NCI-H1092 treated with DMSO at 0.1 percent for 48 hours (cell line): Measurements from ENCODE around the gene MRM1.

Source experiments
- DNase-seq: peaks from one replicate; lab custom pipeline; 2025; lab: John Stamatoyannopoulos, UW

MRM1 gene

DNA sequence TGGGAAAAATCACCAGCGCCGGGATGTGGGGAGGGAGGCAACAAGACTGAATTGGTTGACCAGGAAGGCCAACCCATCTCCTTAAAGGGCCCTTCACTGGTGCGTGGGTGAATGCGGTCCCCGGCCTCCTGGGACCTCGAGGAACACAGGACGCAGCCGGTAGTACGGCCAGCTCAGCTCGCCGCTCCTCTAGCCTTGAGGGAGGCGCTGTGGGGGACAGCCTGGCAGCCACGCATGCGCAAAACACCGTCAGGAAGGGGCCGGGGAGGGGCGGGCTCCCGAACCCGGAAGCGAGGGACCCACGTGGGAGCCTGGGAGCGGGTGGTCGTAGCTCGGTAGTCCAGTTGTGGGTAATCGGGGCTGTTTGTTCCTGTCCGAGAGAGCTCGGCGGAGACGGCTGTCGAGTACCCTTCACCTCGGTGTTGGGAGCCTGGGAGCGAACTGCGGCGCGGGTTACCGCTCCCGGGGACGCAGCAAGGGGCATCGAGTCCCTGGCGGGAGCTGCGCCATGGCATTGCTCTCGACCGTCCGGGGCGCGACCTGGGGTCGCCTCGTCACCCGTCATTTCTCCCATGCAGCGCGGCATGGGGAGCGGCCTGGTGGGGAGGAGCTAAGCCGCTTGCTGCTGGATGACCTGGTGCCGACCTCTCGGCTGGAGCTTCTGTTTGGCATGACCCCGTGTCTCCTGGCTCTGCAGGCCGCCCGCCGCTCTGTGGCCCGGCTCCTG, at the start of gene MRM1:
MRM1 (plus strand) TSS at position 281 of the 727 bp plus-strand sequence; CDS start at position 509, 228 bp downstream.
- peak; percentile 78 for DNase-seq

- DNase-seq = no peak
Observed at GRCh38 chr17:36553459-36553858, 47.9 kb upstream of the MRM1 start.

GRCh38 chr17:36566081-36566480, 35.3 kb upstream of the MRM1 start:
- no peak for DNase-seq

DNA sequence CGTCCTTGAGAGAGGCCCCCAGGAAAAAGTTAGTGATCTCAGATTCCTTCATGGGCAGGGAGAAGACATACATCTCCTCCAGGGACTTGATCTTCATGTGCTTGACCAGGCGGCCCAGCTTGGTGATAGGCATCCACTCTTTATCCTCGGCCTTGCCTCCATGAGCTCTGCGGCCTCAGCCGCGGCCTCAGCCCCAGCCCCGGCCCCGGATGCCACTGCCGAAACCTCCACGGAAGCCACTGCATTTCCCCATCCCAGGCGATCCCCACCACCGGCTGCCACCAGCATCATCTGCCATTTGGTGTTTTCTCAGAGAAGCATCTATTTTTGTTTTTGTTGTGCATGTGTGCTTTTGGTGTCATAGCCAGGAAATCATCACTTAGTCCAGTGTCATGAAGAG, 26.4 kb upstream of the MRM1 start:
- DNase-seq = no peak

- no peak for DNase-seq
Observed at GRCh38 chr17:36576793-36577192, 24.6 kb upstream of the MRM1 start.

DNA sequence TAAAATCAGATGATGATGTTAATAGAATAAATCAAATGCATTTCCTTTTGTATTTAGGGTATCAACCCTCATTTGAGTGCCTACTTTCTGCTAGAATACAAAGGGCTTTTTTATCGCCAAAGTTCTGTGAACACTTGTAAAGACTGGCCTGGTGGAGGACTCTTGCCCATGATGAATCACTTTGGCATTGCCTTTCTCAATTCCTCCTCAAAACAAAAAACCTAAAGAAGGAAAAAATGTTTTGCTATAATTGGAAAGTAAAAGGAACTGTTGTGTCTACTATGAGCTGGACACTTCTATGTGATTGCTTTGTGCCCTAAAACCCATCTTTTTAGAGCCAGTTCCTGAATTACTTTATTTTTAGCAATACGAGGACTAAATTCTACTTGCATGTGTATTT, 22.7 kb upstream of the MRM1 start:
- no peak for DNase-seq

DNA sequence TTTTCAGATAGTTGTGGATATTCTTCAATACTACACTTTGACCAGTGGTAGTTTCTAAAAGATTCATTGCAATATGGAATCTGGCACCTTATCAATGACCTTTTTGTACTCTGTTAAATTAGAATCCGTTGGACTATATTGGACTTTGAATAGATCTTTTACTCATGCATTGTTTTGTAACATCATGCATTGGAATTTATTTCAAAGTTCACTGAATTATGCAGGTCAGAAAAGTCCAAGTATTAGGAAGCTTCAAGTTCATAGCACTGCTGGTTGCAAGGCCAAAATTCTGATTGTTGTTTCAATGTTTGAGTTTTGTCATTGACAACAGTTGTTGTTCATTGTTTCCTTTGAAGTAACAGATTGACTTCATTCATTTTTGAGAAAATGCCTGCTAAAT, 17.6 kb upstream of the MRM1 start:
- no peak for DNase-seq

GRCh38 chr17:36586138-36586537, 15.2 kb upstream of the MRM1 start:
- DNase-seq = no peak

DNA sequence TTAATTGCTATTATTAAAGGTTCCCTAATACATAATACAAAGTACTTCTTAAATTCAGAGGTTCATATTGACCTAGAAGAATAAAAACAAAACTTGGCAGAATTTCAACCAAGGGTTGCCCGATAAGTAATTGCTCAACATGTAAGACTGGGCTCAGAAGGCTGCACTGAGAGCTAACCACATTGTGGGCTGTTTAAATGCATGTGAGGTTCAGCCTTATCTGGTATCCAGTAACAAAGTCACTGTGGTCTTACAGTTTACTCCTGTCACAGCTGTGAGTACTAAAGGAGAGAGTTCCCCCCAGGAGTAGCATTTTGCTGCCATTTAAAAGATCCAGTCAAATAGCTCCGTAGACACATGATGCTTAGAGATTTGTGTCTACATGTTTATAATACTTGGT, 11.3 kb upstream of the MRM1 start:
- DNase-seq = no peak

DNA sequence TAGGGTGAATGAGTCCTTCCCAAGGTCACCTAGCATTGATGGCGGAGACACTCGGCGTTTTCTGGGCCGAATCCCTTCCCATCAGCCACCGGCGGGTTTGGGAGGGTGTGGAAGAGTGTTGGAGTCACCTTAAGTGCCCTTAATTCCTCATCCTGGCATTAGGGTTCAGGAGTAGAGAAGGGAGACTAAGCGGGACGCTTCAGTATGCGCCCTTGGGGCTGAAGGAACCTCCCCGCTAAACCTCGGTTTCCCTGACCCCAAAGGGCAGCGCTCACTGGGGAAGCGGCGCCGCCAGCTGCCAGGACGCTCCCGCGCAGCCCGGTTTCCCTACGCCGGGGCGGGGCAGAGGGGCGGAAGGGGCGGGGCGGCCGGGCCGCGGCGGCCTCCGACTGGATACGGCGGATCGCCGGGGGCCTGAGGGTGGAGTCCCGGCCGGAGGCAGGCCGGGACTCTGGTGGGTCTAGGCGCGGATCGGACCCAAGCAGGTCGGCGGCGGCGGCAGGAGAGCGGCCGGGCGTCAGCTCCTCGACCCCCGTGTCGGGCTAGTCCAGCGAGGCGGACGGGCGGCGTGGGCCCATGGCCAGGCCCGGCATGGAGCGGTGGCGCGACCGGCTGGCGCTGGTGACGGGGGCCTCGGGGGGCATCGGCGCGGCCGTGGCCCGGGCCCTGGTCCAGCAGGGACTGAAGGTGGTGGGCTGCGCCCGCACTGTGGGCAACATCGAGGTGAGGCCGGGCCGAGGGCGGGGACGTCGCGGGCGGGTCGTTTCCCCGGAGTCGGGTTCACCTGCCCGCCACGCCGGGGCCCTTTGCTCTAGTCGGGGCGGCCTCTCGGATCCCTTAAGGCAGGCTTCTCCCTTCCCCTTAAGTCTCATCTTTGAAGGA, 9.7 kb upstream of the MRM1 start, which contains the start of gene DHRS11:
DHRS11 (plus strand) TSS at position 446 of the 882 bp plus-strand sequence; CDS start at position 577, 131 bp downstream.
- peak; percentile 66 for DNase-seq

- no peak for DNase-seq
Observed at GRCh38 chr17:36592316-36592715, 9.1 kb upstream of the MRM1 start.

DNA sequence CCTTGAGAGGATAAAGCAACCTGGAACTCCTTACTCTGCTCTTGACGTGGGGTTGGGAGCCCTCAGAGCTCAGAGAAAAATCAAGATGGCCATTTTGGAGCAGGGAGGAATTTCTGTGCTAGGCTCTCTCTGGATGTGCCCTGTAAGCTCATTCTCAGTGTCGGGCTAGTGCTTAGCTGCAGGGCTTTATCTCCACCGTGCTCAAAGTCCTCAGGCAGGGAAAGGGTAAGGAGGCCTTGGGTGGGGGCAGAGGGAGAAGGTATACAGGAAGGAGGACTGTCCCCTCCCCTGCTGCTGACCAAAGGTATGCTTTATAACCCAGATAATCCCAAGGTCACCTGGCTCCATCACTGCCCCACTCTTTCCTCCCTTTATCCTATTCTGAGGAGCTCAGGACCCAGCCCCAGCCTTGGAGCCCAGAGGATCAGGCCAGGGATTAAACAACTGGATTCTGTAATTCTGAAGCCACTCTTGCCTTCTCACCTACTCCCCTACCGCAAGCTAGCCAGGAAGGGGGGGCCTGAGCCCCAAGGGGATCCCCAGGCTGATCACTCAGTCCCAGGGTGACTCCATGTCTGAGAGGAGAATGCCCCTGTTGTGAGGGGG, 8.6 kb upstream of the MRM1 start:
- DNase-seq = no peak

DNA sequence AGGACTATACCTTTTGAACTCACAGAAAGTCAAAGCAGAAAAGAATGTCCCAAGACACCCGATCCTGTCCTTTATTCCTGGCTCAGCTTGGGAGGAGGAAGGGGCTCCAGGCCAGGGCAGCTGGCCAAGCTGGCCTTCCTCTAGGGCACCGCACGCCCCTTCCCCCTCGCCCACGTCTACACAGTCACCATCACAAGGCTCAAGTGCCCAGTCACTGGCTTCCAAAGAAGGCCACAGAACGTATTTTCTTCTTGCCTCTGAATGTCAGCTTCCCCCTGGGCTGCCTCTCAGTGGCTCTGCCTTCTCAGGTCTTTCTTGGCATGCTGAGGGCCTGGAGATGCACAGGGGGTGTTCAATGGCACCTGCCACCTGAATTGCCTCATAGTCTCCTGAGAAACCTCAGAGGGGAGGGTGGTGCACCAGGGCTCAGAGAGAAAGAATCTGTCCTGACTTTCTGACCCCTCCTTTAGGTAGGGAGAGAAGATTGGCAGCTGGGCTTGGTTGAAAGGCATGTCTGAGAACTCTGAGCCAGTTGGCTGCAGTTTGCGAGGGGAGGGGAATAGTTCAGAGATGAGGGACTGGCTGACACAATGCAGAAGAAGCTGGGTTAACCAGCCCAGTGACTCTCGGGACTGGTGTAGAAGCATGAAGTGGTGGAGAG, 7.6 kb upstream of the MRM1 start:
- no peak for DNase-seq

- no peak for DNase-seq
Observed at GRCh38 chr17:36594626-36595401, 6.6 kb upstream of the MRM1 start.

DNA sequence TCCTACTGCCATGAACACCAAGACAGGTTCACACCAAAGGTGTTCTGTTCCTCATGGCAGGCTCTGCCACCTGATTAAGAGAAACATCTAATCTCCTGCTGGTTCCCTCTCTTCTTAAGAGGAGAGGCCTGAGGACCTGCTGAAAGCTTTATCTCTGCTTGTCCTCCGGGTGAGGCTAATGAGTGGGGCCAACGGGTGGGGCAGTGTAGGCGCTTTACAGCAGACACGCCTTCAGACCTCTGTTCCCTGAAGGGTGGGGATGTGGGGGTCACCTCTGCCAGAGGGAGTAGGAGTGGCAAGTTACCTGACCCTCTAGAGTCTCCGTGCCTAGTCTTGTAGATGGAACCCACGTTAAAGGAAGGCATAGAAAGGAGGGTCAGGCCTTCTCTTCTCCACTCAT, 4.2 kb upstream of the MRM1 start:
- no peak for DNase-seq

DNA sequence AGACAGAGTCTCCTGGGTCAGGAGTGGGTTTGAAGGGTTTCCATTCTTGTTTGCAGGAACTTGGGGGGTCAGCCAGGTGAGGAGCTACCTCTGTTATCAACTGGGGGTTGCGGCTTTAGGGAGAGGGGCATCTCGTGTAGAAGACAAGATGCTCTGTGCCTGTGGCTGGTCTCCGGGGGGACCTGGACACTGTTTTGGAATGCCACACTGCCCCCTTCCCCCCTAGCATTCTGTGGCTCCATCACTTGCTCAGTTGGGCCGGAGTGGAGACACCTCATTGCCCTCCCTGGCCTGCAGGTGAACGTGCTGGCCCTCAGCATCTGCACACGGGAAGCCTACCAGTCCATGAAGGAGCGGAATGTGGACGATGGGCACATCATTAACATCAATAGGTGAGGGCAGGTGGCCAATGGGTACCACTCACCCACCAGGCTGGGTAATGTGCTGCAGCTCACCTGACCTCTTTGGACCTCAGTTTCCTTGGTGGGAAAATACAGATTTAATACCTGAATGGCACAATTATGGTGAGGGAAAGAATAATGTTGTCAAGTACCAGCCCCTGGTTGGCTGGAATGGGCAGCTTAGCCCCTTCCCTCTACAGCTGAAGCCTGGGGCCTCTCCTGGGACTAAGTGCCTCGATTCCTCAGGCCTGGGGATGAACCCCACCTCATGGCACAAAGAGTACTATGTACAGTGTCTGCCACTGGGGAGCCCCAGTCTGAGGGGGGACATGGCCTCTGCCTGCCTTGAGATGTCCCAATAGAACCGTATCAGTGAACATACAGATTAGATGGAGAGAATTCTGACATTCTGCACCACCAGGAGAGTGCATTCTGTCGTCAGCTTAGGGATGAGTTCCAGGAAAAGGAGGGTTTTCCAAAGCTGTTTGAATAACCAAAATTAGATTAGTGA, 3.3 kb upstream of the MRM1 start:
- DNase-seq = no peak

DNA sequence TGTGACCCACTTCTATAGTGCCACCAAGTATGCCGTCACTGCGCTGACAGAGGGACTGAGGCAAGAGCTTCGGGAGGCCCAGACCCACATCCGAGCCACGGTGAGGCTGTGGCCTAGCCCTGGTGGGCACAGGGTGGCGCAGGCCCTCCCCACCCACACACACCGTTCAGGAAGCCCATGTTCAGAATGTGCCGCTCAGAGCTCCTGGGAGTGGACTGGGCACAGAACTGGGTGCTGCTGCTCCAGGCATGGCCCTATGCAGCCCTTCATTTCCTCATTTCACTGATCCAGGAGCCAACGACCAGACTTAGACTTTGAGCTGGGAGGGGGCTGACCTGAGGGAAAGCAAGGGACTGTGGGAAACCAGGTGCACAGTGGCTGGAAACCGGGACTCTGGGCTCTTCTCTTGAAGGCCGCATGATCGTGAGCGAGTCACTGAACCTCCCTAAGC, 2.4 kb upstream of the MRM1 start:
- no peak for DNase-seq

- no peak for DNase-seq
Observed at GRCh38 chr17:36599546-36600250, 1.7 kb upstream of the MRM1 start.

- no peak for DNase-seq
Observed at GRCh38 chr17:36600465-36600864, 918 bp upstream of the MRM1 start.

DNA sequence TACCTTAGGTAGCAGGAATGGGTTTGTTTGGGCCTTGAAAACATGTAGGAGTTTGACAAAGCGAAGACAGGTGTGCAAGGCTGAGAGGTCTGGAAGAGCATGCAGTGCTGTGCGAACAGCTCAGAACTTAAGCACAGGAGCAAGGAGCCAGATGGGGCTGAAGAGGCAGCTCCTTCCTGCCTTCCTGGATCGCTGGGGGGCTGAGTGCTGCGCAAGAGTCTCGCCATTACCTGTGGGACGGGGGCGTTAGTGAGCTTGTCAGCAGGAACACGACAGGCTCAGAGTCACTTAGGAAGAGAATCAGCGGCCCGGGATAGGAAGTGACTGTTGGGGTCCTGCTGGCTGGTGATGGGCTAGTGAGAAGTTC, 464 bp upstream of the MRM1 start:
- DNase-seq = no peak
